EH (cell line): ENCODE measurements around the gene GUCY2D.
"Not testable (repeated sequence)": the region's sequence is repeated elsewhere in the genome, so short reads cannot be mapped to it uniquely, and the experiment has no call there.

Source experiments
- DNase-seq: peaks from one replicate; pipeline ENCODE4 v3.0.0-alpha.2; 2015; ENCODE audit warnings: low read depth

Gene GUCY2D

GRCh38 chr17:8044819-8045810, 42.7 kb downstream of the GUCY2D start:
- no peak for DNase-seq

GRCh38 chr17:8046306-8046928, 44.0 kb downstream of the GUCY2D start:
- DNase-seq: no peak

- DNase-seq: no peak
Observed at GRCh38 chr17:8046929-8047768, 44.7 kb downstream of the GUCY2D start.

- no peak for DNase-seq
Observed at GRCh38 chr17:8047769-8048110, 45.3 kb downstream of the GUCY2D start.

- DNase-seq: no peak
Observed at GRCh38 chr17:8048236-8048635, 45.8 kb downstream of the GUCY2D start.

- no peak for DNase-seq
Observed at GRCh38 chr17:8048736-8049135, 46.3 kb downstream of the GUCY2D start.

GRCh38 chr17:8051831-8052230, 49.4 kb downstream of the GUCY2D start:
- DNase-seq: no peak

GRCh38 chr17:8052256-8053252, 50.1 kb downstream of the GUCY2D start:
- no peak for DNase-seq

- peak; percentile 20 for DNase-seq
Observed at GRCh38 chr17:8053600-8053999, 51.2 kb downstream of the GUCY2D start.

- no peak for DNase-seq
Observed at GRCh38 chr17:8055851-8056231, 53.4 kb downstream of the GUCY2D start.

- DNase-seq: peak; percentile 42
Observed at GRCh38 chr17:8056232-8056975, 54.0 kb downstream of the GUCY2D start.

- DNase-seq: no peak
Observed at GRCh38 chr17:8056976-8057625, 54.7 kb downstream of the GUCY2D start.

- DNase-seq: peak; percentile 77
Observed at GRCh38 chr17:8057691-8058114, 55.3 kb downstream of the GUCY2D start.

GRCh38 chr17:8059131-8059530, 56.7 kb downstream of the GUCY2D start:
- no peak for DNase-seq

- DNase-seq: peak; percentile 72
Observed at GRCh38 chr17:8060274-8060673, 57.9 kb downstream of the GUCY2D start.

GRCh38 chr17:8061851-8062250, 59.4 kb downstream of the GUCY2D start:
- DNase-seq: not testable (repeated sequence)

GRCh38 chr17:8062435-8062806, 60.0 kb downstream of the GUCY2D start:
- DNase-seq: peak; percentile 40

GRCh38 chr17:8062807-8063483, 60.5 kb downstream of the GUCY2D start:
- DNase-seq: no peak

- no peak for DNase-seq
Observed at GRCh38 chr17:8063761-8064534, 61.5 kb downstream of the GUCY2D start.
